HG02884 (cell line): ENCODE data around the gene SULT1A2.
"Not testable (repeated sequence)": the region's sequence is repeated elsewhere in the genome, so short reads cannot be mapped to it uniquely, and the experiment has no call there.

Experiments
- ATAC-seq: cut with Tn5 transposase; IDR thresholded peaks from one replicate; pipeline ENCODE4 v1.9.1; 2021; ENCODE audit warnings: mild to moderate bottlenecking, moderate library complexity; ENCODE audit not compliant: unreplicated experiment

The SULT1A2 gene

DNA sequence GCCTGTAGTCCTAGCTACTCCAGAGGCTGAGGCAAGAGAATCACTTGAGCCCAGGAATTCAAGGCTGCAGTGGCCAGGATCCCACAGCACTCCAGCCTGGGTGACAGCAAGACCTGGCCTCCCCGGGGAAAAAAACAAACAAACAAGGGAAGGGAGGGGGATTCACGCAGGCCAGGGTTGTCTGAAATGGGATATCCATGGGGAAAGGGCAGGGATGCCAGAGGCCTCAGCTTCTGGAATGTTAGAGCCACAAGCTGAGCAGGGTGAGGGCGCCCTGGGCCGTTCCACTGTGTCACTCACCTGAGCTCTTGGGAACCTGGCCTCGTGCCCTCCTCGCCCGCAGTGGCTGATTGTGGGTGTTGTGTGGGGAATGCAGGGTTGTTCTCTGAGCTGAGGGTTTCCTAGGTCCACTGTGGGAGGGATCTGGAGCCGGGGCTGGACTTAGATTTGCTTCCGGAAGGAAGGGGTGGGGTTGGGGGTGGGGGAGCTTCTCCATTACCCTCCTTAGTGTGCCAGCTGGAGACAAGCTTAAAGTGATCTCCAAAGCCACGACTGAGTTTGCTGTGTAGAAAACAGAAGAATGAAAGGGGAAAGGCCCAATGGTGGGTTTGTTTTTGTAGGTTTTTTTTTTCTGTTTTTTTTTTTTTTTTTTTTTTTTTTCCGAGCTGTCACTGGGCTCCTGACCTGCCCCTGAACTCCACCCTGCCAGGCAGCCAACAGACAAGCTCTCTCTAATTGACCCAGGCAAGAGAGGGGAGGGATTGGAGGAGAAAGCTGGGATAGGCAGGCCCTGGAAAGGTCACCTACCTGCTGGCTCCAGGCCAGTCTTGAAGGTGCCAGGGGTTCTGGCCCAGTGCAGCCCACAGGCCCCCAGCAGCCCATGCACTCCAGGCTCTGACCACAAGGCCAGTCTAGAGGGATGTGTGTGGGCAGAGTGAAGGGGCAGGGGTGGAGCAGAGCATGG, 13.1 kb upstream of the SULT1A2 start, which contains the start of gene SULT1A1:
TSS of gene SULT1A1 (minus strand) at position 414 of the 964 bp plus-strand sequence. CDS start 1,189 bp downstream, outside the sequence.
- no peak for ATAC-seq

DNA sequence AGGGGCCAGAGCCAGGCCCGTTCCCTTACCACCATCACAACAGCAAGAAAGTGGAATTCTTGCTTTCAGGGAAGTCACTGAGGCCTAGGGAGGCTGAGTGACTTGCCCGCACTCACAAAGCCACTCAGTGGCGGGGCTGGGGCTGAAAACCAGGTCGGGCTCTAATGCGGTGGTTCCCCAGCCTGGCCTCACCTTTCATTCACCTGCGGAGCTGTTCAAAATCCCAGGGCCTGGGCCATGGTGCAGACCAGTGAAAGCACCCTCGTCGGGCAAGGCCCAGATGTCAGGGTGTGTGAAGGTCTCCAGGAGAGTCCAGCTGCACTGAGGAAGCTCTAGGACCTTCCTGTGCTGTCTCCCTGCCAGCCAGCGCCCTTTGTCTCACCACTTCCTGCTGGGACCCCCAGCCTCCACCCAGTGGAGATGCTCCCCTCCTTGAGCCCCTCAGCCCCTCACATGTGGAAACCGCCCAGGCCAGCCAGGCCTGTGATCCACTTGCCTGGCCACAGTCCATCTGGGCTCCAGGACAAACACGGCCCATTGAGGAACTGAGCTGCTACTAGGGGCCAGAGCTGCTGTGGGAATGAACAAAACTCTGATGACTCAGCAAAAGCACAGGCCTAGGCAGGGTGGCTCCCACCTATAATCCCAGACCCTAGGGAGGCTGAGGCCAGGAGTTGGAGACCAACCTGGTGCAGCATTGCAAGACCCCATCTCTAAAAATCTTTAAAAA, 12.2 kb upstream of the SULT1A2 start:
- not testable (repeated sequence) for ATAC-seq

DNA sequence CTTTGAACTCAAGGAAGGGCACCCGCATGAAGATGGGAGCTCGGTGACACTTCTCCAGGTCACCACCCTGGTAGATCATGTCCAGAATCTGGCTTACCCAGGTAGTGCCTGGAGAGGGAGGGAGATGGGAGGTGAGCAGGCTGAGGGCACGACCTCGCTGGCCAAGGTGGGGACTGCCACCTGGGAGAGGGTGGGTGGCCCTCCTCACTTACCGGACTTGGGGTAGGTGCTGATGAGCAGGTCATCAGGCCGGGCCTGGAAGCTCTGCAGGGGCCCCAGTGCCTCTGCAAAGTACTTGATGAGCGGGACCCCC, 11.6 kb upstream of the SULT1A2 start:
- ATAC-seq: not testable (repeated sequence)

DNA sequence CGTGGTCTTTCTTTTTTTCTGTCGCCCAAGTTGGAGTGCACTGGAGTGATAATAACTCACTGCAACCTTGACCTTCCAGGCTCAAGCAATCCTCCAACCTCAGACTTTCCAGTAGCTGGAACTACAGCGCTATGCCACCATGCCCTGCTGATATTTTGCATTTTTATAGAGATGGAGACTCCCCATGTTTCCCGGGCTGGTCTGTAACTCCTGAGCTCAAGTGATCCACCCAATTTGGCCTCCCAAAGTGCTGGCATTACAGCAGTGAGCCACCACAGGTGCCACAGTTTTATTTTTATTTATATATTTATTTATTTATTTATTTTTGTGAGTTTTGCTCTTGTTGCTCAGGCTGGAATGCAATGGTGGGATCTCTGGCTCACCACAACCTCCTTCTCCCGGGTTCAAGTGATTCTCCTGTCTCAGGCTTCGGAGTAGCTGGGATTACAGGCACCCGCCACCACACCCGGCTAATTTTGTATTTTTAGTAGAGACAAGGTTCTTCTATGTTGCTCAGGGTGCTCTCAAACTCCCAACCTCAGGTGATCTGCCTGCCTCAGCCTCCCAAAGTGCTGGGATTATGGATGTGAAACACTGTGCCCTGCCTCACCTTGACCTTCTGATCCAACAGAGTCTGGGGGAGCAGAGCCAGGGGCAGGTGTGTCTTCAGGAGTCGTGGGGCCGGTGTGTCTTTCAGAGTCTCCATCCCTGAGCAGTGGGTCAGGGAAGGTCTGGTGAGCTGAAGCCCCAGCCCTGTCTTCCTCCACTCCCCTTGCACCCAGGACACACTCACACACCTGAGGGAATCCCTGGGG, 11.0 kb upstream of the SULT1A2 start:
- not testable (repeated sequence) for ATAC-seq

DNA sequence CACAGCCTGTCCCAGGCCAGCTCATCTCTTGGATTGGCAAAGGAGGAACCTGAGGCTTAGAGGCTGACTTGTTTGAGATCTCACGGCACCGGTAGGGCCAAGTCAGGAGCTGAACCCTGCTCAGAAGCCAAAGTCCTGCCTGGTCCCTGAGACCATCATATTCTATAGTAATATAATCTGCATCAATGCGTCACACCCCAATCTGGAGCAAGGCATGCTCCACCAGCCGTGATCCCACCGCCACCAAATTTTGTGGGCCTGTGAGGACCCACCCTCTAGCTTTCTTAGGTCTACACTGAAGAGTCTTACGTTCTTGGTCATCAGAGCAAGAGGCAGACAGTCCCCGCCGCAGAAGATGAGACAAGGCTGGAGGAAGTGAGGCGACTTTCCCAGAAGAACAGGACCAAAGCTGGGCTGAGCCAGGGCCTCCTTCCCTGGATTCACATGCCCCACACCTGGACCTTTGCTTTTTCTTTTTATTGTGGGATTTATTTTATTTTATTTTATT, 10.3 kb upstream of the SULT1A2 start:
- ATAC-seq: no peak

DNA sequence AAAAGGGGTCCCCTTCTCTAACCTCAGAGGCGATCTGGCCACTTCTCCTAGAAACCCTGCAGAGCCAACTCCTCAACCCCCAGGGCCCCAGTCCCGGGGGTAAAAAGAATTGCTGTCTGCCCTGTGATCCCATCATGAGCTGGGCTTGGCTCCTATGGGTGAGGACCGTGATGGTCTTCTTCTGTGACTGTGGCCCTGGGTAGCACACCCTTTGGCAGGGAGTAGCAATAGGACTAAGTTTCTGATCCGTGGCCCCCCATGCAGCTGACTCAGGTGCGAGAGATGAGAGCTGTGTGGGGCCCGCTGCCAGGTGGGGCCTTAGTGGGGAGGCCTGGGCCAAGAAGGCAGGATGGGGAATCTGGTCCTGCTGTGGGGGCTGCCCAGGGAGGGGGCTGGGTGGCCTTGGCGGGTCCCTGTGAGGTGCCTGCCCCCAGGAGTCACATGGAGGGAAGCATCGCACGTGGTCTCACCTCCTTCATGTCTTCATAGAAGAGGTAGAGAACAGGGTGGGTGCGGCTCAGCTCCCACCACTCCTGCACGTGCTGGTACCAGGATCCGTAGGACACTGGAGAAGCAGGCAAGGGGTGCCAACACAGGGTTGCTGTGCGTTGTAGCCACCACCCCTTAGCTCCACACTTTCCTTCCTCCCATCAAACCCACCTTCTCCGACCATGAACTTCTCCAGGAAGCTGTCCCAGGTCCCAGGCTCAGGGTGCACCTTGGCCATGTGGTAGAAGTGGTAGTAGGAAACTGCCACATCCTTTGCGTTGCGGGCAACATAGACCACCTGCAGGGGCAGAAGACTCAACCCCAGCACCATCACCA, 9.7 kb upstream of the SULT1A2 start:
- ATAC-seq: no peak

DNA sequence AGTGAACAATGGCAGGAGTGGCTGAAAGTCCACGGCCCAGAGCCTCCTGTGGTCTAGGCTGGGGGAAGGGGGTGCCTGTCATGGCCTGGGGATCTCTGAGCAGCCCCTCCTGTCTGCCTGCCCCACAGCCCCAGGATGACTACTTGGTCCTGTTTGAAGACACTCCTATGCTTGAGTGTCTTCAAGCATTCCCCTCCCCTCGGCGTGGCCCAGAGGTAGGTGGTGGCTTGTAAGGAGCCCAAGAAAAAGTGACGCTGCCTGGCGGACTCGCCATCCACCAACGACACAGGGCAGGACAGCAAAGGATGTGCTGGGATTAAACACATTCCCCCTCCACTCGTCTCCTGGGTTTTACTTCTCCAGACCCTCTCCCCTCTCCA, 7.3 kb upstream of the SULT1A2 start:
- no peak for ATAC-seq

DNA sequence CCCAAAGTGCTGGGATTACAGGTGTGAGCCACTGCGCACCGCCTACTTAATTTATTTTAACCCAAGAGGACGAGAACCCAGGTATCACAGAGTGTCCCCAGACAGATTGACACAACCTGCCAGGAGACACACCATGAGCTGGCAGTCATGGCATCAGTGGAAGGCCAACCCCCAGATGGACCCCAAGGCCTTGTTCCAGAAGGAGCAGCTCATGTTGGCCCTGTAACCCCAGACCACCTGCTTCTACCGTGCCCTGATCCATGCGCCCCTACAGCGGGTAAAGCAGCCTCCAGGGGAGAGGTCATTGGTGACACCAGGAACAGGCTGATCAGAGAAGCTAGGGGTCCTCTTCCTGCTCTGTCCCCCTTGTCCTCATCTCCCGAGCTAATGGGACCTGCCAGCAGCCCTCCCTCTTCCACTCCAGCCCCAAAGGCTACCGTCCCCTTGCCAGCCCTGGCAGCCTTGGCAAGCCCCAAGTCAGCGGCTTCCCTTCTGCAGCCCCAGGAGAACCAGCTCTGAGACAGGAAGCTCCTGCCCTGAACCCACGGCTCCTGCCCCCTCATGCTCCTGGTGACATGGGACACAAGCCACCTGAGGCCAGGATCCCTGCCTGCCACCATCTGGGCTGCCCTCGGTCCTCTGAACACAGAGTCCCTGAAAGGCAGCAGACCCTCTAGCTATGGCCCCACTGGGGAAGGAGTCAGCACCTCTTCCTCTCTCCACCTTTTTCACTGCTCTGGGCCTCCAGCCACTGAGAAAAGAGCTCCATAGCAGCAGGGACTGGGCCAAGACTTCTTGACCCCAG, 6.7 kb upstream of the SULT1A2 start:
- ATAC-seq: no peak

DNA sequence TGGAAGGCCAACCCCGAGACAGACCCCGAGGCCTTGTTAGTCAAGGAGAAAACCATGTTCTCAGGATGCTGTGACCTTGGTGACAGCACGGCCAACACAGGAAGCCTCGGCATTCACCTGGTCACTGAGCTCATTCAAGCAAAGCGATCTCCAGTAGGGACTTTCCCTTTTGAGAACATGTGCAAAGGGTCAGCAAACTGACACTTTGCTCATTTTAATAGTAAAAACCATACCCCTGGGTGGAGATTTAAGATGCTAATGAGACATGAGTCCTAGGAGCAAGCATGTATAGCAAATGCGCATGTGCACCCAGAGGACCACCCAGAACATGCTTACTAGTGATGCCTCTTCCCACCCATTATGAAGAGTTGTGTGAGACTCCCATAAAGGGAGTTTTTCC, 5.7 kb upstream of the SULT1A2 start:
- no peak for ATAC-seq

DNA sequence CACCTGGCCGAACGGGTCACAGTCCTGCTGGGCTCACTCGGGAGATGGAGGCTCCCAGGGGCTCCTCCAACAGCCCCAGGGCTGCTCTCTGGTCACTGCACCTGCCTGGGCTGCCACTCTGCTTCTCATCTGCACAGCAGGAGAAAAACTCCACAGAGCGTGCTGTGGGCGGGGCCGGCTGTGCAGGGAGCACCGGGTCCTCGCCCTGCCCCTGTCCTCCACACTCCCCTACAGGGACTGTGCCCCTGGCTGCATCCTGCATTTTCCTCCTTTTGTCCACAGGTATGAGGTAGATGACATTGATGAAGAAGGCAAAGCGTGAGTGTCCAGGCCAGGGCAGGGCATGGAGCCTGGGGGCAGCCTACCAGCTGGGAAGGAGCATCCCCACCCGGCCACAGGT, 5.2 kb upstream of the SULT1A2 start:
- ATAC-seq: not testable (repeated sequence)

DNA sequence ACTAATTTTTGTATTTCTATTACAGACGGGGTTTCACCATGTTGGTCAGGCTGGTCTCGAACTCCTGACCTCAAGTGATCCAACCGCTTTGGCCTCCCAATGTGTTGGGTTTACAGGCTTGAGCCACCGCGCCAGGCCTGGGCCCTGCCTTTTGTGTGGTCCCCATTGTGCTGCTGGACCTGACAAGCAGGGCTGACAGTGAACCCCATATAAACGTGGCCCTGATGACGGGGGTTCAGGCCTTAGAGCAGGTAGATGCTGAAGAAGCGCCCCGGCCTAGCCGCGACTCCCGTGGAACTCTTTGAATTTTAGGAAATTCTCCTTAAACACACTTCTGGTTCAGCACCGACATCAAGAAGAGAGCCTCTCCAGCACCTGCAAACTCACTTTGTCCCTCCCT, 4.7 kb upstream of the SULT1A2 start:
- ATAC-seq: not testable (repeated sequence)

DNA sequence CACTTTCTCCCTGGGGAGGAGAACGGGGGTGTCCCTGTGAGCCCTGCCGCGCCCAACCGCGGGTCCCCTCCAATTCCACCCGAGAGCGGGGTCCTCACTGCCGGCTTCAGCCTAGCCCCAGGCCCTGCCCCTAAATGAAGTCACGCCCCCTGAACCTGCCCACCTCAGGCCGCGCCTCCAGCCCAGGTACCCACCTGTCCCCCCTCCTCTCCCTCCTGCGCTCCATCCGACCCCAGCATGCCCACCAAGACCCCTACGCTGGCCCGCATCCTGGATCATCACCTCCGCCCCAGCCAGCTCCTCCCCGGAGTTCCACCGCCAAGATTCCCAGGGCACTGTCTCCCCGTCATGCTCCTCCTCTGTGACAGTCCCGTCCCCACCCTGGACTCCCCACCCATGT, 4.1 kb upstream of the SULT1A2 start:
- ATAC-seq: not testable (repeated sequence)

DNA sequence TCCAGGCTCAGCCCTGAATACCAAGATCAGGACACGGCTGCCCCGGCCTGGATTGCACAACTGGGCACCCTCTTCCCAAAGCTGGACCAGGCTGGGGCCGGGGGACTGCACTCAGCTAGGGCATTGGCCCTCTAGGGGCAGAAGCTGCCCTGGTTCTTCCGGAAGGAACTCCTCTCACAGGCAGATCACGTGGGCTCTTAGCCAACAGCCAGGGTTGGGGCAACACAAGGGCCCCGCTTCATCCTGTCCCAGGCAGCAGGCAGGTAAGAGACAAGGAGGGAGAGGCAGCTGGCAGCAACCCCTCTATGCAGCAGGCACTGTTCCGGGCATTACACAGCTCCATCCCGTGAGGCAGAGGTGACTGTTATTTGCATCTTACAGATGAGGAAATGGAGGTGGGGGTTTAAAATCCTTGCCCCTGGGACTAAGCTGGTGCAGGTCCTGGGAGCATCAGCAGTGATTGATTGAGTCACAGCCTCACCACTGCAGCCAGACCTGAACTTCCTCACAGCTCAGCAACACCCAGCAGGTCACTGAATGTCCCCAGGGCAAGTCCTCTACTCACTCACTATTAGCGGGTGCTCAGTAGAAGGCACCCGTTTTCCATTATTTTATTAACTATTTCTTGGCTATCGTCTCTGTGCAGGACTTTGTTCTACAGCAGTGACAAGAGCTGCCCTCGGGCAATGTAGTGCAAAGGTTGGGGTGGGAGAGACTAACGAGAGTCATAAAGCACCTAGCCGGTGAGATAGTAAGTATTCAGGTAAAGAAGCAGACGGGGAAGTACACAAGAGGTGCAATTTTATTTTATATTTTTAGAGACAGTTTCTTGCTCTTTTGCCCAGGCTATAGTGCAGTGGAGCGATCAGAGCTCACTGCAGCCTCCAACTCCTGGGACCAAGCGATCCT, 2.8 kb upstream of the SULT1A2 start:
- ATAC-seq: not testable (repeated sequence)

DNA sequence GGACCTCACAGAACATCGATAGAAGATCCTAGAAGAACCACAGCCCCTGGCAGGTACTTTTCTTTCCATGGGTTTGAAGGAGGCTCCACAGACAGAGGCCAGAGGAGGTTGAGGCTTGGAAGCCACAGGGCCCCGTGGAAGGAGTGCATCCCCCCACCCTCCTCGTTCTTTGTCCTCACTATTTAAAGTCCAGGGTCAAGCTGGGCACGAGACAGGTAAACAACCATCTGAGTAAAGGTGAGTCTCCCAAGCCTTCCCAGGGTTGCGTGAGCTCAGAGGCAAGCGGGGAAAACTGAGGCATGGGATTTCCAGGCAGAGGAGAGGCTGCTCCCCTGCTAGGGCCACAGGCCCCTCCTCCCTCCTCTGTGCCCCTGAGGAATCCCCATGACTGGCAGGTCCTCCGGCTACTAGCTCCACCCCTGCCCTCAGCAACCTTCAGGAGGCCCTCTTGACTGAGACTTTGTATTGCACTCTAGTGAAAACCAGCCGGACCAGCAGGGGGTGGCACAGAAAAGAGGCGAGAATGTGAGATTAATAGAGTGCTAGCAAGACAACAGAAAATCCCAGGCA, 927 bp upstream of the SULT1A2 start:
- ATAC-seq: no peak

DNA sequence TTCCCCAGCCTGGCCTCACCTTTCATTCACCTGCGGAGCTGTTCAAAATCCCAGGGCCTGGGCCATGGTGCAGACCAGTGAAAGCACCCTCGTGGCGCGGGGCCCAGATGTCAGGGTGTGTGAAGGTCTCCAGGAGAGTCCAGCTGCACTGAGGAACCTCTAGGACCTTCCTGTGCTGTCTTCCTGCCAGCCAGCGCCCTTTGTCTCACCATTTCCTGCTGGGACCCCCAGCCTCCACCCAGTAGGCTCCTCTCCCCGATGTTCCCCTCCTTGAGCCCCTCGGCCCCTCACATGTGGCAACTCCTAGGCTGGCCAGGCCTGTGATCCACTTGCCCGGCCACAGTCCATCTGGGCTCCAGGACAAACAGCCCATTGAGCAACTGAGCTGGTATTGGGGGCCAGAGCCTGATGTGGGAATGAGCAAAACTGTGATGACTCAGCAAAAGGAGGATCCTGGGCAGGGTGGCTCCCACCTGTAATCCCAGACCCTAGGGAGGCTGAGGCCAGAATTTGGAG, 677 bp downstream of the SULT1A2 start:
- no peak for ATAC-seq

DNA sequence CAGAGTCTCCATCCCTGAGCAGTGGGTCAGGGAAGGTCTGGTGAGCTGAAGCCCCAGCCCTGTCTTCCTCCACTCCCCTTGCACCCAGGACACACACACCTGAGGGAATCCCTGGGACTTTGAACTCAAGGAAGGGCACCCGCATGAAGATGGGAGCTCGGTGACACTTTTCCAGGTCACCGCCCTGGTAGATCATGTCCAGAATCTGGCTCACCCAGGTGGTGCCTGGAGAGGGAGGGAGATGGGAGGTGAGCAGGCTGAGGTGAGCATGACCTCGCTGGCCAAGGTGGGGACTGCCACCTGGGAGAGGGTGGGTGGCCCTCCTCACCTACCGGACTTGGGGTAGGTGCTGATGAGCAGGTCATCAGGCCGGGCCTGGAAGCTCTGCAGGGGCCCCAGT, 1.4 kb downstream of the SULT1A2 start:
- ATAC-seq: not testable (repeated sequence)

DNA sequence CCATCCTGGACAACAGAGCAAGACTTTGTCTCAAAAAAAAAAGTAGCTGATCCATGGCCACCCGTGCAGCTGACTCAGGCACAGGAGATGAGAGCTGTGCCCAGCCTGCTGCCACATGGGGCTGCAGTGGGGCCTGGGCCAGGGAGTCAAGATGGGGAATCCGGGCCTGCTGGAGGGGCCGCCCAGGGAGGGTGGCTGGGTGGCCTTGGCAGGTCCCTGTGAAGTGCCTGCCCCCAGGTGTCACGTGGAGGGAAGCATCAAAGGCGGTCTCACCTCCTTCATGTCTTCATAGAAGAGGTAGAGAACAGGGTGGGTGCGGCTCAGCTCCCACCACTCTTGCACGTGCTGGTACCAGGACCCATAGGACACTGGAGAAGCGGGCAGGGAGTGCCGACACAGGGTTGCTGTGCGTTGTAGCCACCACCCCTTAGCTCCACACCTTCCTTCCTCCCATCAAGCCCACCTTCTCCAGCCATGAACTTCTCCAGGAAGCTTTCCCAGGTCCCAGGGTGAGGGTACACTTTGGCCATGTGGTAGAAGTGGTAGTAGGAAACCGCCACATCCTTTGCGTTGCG, 3.8 kb downstream of the SULT1A2 start:
- no peak for ATAC-seq
